ENCODE results near the gene CCSER1.

GRCh38 chr4:91304292-91304691 is 1177.1 kb downstream of the CCSER1 start:
- TF ChIP-seq CTCF (IDR thresholded peaks at IDR 0.05): no peak
- TF ChIP-seq EP300 (IDR thresholded peaks at IDR 0.05): no peak

Data from upper lobe of left lung (tissue), 4 donors.